T-helper 1 cell treated with Interleukin-12 subunit alpha and Interleukin-12 subunit beta and Interleukin-4 antibody, amounts not matched to agents 30 μg/mL and 1 μg/mL, for 36 hours (primary cell): ENCODE data around the gene NTMT2.
"Not testable (repeated sequence)": the region's sequence is repeated elsewhere in the genome, so short reads cannot be mapped to it uniquely, and the experiment has no call there.

Experiments
- H3K27ac Mint-ChIP-seq: one replicate; pipeline ENCODE4 v1.8.0; 2021; ENCODE audit warnings: mild to moderate bottlenecking, mixed read lengths
- H3K27me3 Mint-ChIP-seq: one replicate; pipeline ENCODE4 v1.8.0; 2021; ENCODE audit warnings: low read depth, mixed read lengths
- H3K36me3 Mint-ChIP-seq: one replicate; pipeline ENCODE4 v1.8.0; 2021; ENCODE audit warnings: low read depth, mixed read lengths
- H3K4me1 Mint-ChIP-seq: one replicate; pipeline ENCODE4 v1.8.0; 2021; ENCODE audit warnings: low read depth, mixed read lengths
- H3K4me3 Mint-ChIP-seq: one replicate; pipeline ENCODE4 v1.8.0; 2021; ENCODE audit warnings: mild to moderate bottlenecking, moderate library complexity, mixed read lengths
- H3K9me3 Mint-ChIP-seq: one replicate; pipeline ENCODE4 v1.8.0; 2021; ENCODE audit warnings: mixed read lengths

NTMT2 gene

GRCh38 chr1:170145061-170145460 lies 698 bp upstream of the NTMT2 start:
- no peaks in the 10 kb centered on the region for H3K36me3 Mint-ChIP-seq
- peaks cover 3% of the 10 kb centered on the region for H3K27me3 Mint-ChIP-seq
- H3K27ac Mint-ChIP-seq, result no peak overlapping the region
- H3K9me3 Mint-ChIP-seq, result no peaks in the 10 kb centered on the region
- no peak overlapping the region for H3K4me3 Mint-ChIP-seq
- H3K4me1 Mint-ChIP-seq, result no peaks in the 10 kb centered on the region

- Mint-ChIP-seq H3K27me3 (peaks cover 3% of the 10 kb centered on the region), H3K27ac (no peak overlapping the region), H3K9me3 (no peaks in the 10 kb centered on the region), H3K36me3 (no peaks in the 10 kb centered on the region), H3K4me1 (no peaks in the 10 kb centered on the region), H3K4me3 (no peak overlapping the region)
Measured at GRCh38 chr1:170146720-170147263, 1.0 kb downstream of the NTMT2 start.

DNA sequence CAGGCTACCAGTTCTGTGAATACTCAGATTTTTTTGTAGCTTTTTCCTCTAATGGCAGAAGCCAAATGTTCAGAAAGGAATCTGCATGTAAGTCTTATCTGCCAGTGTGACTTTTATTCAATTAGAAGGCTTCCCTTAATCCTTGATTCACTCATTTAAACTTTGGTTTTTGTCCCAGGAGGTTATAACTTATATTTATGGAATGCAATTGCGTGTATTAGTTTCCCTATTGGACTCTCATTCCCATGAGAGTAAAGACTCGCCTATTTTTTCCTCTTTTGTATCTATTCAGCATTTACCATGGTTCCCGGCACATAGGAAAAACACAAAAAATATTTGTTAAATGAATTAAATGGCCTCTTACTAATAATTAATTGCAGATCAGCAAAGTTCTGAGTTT lies 3.5 kb downstream of the NTMT2 start:
- Mint-ChIP-seq H3K27me3 (peaks cover 3% of the 10 kb centered on the region), H3K4me3 (no peak overlapping the region), H3K36me3 (no peaks in the 10 kb centered on the region), H3K9me3 (no peaks in the 10 kb centered on the region), H3K4me1 (no peaks in the 10 kb centered on the region), H3K27ac (no peak overlapping the region)

GRCh38 chr1:170150016-170150415 lies 4.3 kb downstream of the NTMT2 start:
- Mint-ChIP-seq H3K4me1 (no peaks in the 10 kb centered on the region), H3K36me3 (no peaks in the 10 kb centered on the region)

GRCh38 chr1:170150921-170151320 lies 5.2 kb downstream of the NTMT2 start:
- no peaks in the 10 kb centered on the region for H3K9me3 Mint-ChIP-seq
- H3K36me3 Mint-ChIP-seq, result no peaks in the 10 kb centered on the region
- H3K4me3 Mint-ChIP-seq, result no peak overlapping the region
- no peak overlapping the region for H3K27ac Mint-ChIP-seq
- no peaks in the 10 kb centered on the region for H3K4me1 Mint-ChIP-seq
- H3K27me3 Mint-ChIP-seq, result peaks cover 3% of the 10 kb centered on the region

More at GRCh38 chr1:170150016-170150415, 4.3 kb downstream of the NTMT2 start:
- Mint-ChIP-seq H3K27ac (no peak overlapping the region), H3K9me3 (no peaks in the 10 kb centered on the region), H3K4me3 (no peak overlapping the region), H3K27me3 (peaks cover 3% of the 10 kb centered on the region)

DNA sequence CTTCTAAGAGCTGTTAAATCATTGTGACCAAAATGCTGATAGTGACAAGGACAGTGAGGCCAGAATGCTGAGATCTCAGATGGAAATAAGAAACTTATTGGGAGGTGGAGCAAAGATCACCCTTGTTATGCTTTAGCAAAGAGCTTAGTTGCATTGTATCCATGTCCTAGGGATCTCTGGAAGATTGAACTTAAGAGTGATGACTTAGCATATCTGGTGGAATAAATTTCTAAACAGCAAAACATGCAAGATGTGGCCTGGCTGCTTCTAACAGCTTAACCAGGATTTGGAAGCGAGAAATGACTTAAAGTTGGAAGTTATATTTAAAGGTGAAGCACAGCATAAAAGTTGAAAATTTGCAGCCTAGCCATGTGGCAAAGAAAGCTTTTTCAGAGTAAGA lies 7.7 kb downstream of the NTMT2 start:
- Mint-ChIP-seq H3K9me3 (no peaks in the 10 kb centered on the region), H3K27me3 (peaks cover 7% of the 10 kb centered on the region), H3K4me1 (no peaks in the 10 kb centered on the region)

GRCh38 chr1:170155055-170155454 lies 9.3 kb downstream of the NTMT2 start:
- no peaks in the 10 kb centered on the region for H3K4me1 Mint-ChIP-seq
- no peaks in the 10 kb centered on the region for H3K9me3 Mint-ChIP-seq
- H3K27me3 Mint-ChIP-seq, result peaks cover 7% of the 10 kb centered on the region

More for the DNA sequence above, 7.7 kb downstream of the NTMT2 start:
- Mint-ChIP-seq H3K4me3 (no peak overlapping the region), H3K36me3 (no peaks in the 10 kb centered on the region), H3K27ac (no peak overlapping the region)

GRCh38 chr1:170156594-170156993 lies 10.8 kb downstream of the NTMT2 start:
- Mint-ChIP-seq H3K36me3 (no peaks in the 10 kb centered on the region), H3K27ac (no peak overlapping the region), H3K4me3 (no peak overlapping the region), H3K4me1 (no peaks in the 10 kb centered on the region), H3K27me3 (peaks cover 7% of the 10 kb centered on the region), H3K9me3 (no peaks in the 10 kb centered on the region)

More at GRCh38 chr1:170155055-170155454, 9.3 kb downstream of the NTMT2 start:
- no peaks in the 10 kb centered on the region for H3K36me3 Mint-ChIP-seq
- no peak overlapping the region for H3K4me3 Mint-ChIP-seq
- H3K27ac Mint-ChIP-seq, result no peak overlapping the region

DNA sequence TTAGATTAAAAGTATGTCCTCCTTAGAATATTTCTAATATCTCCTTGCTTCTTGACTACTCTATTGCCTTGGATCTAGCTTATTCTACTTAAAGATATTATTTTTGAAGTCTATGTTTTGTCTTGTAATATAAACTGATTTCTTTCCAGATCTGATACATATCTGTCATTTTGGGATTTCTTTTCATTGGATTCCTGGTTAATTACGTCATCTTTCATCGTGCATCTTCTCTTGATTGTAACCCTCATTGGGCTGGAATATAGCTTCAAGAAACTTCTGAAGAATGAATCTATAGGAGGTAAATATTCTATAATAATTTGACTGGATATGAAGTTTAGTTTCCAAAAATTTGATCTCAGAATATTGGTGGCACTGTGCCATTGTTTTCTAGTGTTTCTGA lies 12.1 kb downstream of the NTMT2 start:
- no peaks in the 10 kb centered on the region for H3K4me1 Mint-ChIP-seq
- H3K4me3 Mint-ChIP-seq, result no peak overlapping the region
- no peaks in the 10 kb centered on the region for H3K36me3 Mint-ChIP-seq

GRCh38 chr1:170162459-170163246 lies 16.9 kb downstream of the NTMT2 start:
- Mint-ChIP-seq H3K9me3 (no peaks in the 10 kb centered on the region), H3K27me3 (peaks cover 3% of the 10 kb centered on the region), H3K4me3 (no peak overlapping the region), H3K4me1 (no peaks in the 10 kb centered on the region), H3K27ac (no peak overlapping the region), H3K36me3 (no peaks in the 10 kb centered on the region)

More for the DNA sequence above, 12.1 kb downstream of the NTMT2 start:
- Mint-ChIP-seq H3K9me3 (no peaks in the 10 kb centered on the region), H3K27ac (no peak overlapping the region), H3K27me3 (peaks cover 7% of the 10 kb centered on the region)

GRCh38 chr1:170164103-170164763 lies 18.5 kb downstream of the NTMT2 start:
- Mint-ChIP-seq H3K4me1 (peaks cover 3% of the 10 kb centered on the region), H3K27ac (no peak overlapping the region), H3K9me3 (no peaks in the 10 kb centered on the region), H3K36me3 (no peaks in the 10 kb centered on the region), H3K4me3 (no peak overlapping the region), H3K27me3 (no peaks in the 10 kb centered on the region)

- Mint-ChIP-seq H3K27me3 (no peaks in the 10 kb centered on the region), H3K4me3 (no peak overlapping the region), H3K9me3 (peaks cover 12% of the 10 kb centered on the region), H3K27ac (no peak overlapping the region), H3K36me3 (no peaks in the 10 kb centered on the region), H3K4me1 (peaks cover 3% of the 10 kb centered on the region)
Measured at GRCh38 chr1:170166518-170167180, 20.9 kb downstream of the NTMT2 start.

DNA sequence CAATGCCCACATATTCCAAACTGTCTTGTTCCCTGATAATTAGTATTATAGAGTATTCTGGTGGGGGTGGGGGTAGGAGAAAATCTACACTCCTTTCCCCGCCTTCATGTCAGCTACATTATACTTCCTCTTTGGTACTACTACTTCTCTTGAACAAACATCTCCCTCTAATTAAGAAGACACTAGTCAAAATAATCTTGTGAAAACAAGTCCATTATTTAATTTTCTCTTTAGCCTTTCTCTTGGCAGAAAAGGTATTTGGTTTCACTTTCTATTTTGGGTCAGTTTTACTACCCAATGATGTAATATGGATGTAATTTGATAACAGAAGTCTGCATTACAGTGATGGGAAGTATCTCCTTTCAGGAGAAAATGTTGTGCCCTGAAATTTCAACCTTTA lies 22.5 kb downstream of the NTMT2 start:
- H3K4me1 Mint-ChIP-seq, result peaks cover 3% of the 10 kb centered on the region
- H3K4me3 Mint-ChIP-seq, result no peak overlapping the region
- H3K36me3 Mint-ChIP-seq, result no peaks in the 10 kb centered on the region
- H3K27ac Mint-ChIP-seq, result no peak overlapping the region
- H3K27me3 Mint-ChIP-seq, result no peaks in the 10 kb centered on the region
- peaks cover 21% of the 10 kb centered on the region for H3K9me3 Mint-ChIP-seq

DNA sequence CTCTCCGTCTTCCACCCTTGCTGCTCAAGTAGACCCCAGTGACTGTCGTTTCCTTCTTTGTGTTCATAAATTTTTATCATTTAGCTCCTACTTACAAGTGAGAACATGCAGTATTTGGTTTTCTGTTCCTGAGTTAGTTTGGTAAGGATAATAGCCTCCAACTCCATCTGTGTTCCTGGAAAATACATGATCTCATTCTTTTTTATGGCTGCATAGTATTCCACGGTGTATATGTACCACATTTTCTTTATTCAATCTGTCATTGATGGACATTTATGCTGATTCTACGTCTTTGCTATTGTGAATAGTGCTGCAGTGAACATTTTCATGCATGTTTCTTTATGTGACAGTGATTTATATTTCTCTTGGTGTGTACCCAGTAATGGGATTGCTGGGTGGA lies 24.8 kb downstream of the NTMT2 start:
- H3K27me3 Mint-ChIP-seq, H3K4me3 Mint-ChIP-seq, H3K36me3 Mint-ChIP-seq, H3K4me1 Mint-ChIP-seq, H3K27ac Mint-ChIP-seq: not testable (repeated sequence)
- H3K9me3 Mint-ChIP-seq, result peaks cover 21% of the 10 kb centered on the region
